Muscle layer of duodenum (tissue), 2 donors: ENCODE results near the gene COX8C.
"Not testable (repeated sequence)": the region's sequence is repeated elsewhere in the genome, so short reads cannot be mapped to it uniquely, and the experiment has no call there.

Experiments
- H3K27ac ChIP-seq: one replicate; pipeline ENCODE4 v1.7.0; 2013; ENCODE audit warnings: mild to moderate bottlenecking, low read length
- H3K27me3 ChIP-seq: one replicate; pipeline ENCODE4 v1.7.0; 2013; ENCODE audit warnings: low read depth, mild to moderate bottlenecking, control low read depth, low read length
- H3K36me3 ChIP-seq, 2 donors: one replicate each; pipeline ENCODE4 v1.7.0; 2013; ENCODE audit warnings: low read length in 2 of 2, control low read depth in 1 of 2, mild to moderate bottlenecking in 1 of 2; ENCODE audit not compliant: insufficient read depth in 2 of 2, control insufficient read depth in 1 of 2
- H3K4me1 ChIP-seq, 2 donors: one replicate each; pipeline ENCODE4 v1.7.0; 2013; ENCODE audit warnings: low read length in 2 of 2, mild to moderate bottlenecking in 2 of 2, control low read depth in 1 of 2, moderate library complexity in 1 of 2; ENCODE audit not compliant: insufficient read depth in 2 of 2, control insufficient read depth in 1 of 2
- H3K4me3 ChIP-seq, 2 donors: one replicate each; pipeline ENCODE4 v1.7.0; 2013; ENCODE audit warnings: low read length in 2 of 2, low read depth in 1 of 2, mild to moderate bottlenecking in 1 of 2
- H3K9me3 ChIP-seq, 2 donors: one replicate each; pipeline ENCODE4 v1.7.0; 2013; ENCODE audit warnings: low read length in 2 of 2, control low read depth in 1 of 2, mild to moderate bottlenecking in 1 of 2; ENCODE audit not compliant: control insufficient read depth in 1 of 2
- donor health status: healthy.

COX8C gene

GRCh38 chr14:93337143-93337753 lies 9.7 kb upstream of the COX8C start:
- H3K36me3 ChIP-seq: peaks cover 0 to 3% of the 10 kb centered on the region in 2 donors
- no peak overlapping the region for H3K27ac ChIP-seq
- H3K9me3 ChIP-seq: peaks cover 0 to 6% of the 10 kb centered on the region in 2 donors
- H3K27me3 ChIP-seq: no peaks in the 10 kb centered on the region
- H3K4me1 ChIP-seq: peaks cover 0 to 8% of the 10 kb centered on the region in 2 donors
- H3K4me3 ChIP-seq: no peak overlapping the region

GRCh38 chr14:93337884-93338283 lies 9.1 kb upstream of the COX8C start:
- peaks cover 0 to 8% of the 10 kb centered on the region in 2 donors for H3K4me1 ChIP-seq
- no peaks in the 10 kb centered on the region for H3K27me3 ChIP-seq
- no peak overlapping the region for H3K27ac ChIP-seq
- no peaks in the 10 kb centered on the region for H3K36me3 ChIP-seq
- no peak overlapping the region for H3K4me3 ChIP-seq
- peaks cover 0 to 6% of the 10 kb centered on the region in 2 donors for H3K9me3 ChIP-seq

GRCh38 chr14:93343266-93343665 lies 3.7 kb upstream of the COX8C start:
- no peaks in the 10 kb centered on the region for H3K27me3 ChIP-seq
- H3K4me3 ChIP-seq: no peak overlapping the region
- no peak overlapping the region for H3K27ac ChIP-seq
- no peaks in the 10 kb centered on the region for H3K9me3 ChIP-seq
- H3K36me3 ChIP-seq: no peaks in the 10 kb centered on the region
- H3K4me1 ChIP-seq: no peaks in the 10 kb centered on the region

GRCh38 chr14:93343797-93344196 lies 3.2 kb upstream of the COX8C start:
- Histone ChIP-seq H3K4me1 (no peaks in the 10 kb centered on the region), H3K27me3 (no peaks in the 10 kb centered on the region), H3K4me3 (no peak overlapping the region), H3K9me3 (no peaks in the 10 kb centered on the region), H3K36me3 (no peaks in the 10 kb centered on the region), H3K27ac (no peak overlapping the region)

GRCh38 chr14:93347850-93348249 lies 868 bp downstream of the COX8C start:
- Histone ChIP-seq H3K27ac (no peak overlapping the region), H3K4me3 (no peak overlapping the region), H3K4me1 (no peaks in the 10 kb centered on the region)

GRCh38 chr14:93348292-93348691 lies 1.3 kb downstream of the COX8C start:
- Histone ChIP-seq H3K9me3 (no peaks in the 10 kb centered on the region), H3K36me3 (no peaks in the 10 kb centered on the region), H3K27ac (no peak overlapping the region), H3K4me3 (no peak overlapping the region), H3K27me3 (no peaks in the 10 kb centered on the region), H3K4me1 (no peaks in the 10 kb centered on the region)

More at GRCh38 chr14:93347850-93348249, 868 bp downstream of the COX8C start:
- Histone ChIP-seq H3K36me3 (no peaks in the 10 kb centered on the region), H3K9me3 (no peaks in the 10 kb centered on the region), H3K27me3 (no peaks in the 10 kb centered on the region)

GRCh38 chr14:93354873-93355272 lies 7.9 kb downstream of the COX8C start:
- H3K9me3 ChIP-seq, H3K27me3 ChIP-seq, H3K27ac ChIP-seq, H3K36me3 ChIP-seq, H3K4me3 ChIP-seq, H3K4me1 ChIP-seq: not testable (repeated sequence)

GRCh38 chr14:93368996-93369712 lies 22.2 kb downstream of the COX8C start:
- Histone ChIP-seq H3K4me3 (no peak overlapping the region), H3K9me3 (peaks cover 0 to 2% of the 10 kb centered on the region in 2 donors), H3K27me3 (no peaks in the 10 kb centered on the region), H3K36me3 (no peaks in the 10 kb centered on the region), H3K27ac (no peak overlapping the region), H3K4me1 (no peaks in the 10 kb centered on the region)

GRCh38 chr14:93369713-93370266 lies 22.8 kb downstream of the COX8C start:
- no peaks in the 10 kb centered on the region for H3K36me3 ChIP-seq
- H3K9me3 ChIP-seq: peaks cover 0 to 2% of the 10 kb centered on the region in 2 donors
- H3K4me1 ChIP-seq: no peaks in the 10 kb centered on the region
- H3K27me3 ChIP-seq: no peaks in the 10 kb centered on the region
- H3K27ac ChIP-seq: no peak overlapping the region
- no peak overlapping the region for H3K4me3 ChIP-seq

- Histone ChIP-seq H3K9me3 (peaks cover 0 to 2% of the 10 kb centered on the region in 2 donors), H3K4me3 (no peak overlapping the region), H3K27me3 (no peaks in the 10 kb centered on the region), H3K36me3 (no peaks in the 10 kb centered on the region), H3K27ac (no peak overlapping the region), H3K4me1 (no peaks in the 10 kb centered on the region)
Observed at GRCh38 chr14:93375673-93376156, 28.7 kb downstream of the COX8C start.

- H3K4me1 ChIP-seq: no peaks in the 10 kb centered on the region
- H3K4me3 ChIP-seq: no peak overlapping the region
- H3K9me3 ChIP-seq: no peaks in the 10 kb centered on the region
- H3K27ac ChIP-seq: no peak overlapping the region
- H3K27me3 ChIP-seq: no peaks in the 10 kb centered on the region
- H3K36me3 ChIP-seq: no peaks in the 10 kb centered on the region
Observed at GRCh38 chr14:93379831-93380230, 32.8 kb downstream of the COX8C start.
